HepG2 (cell line): ENCODE measurements around the gene MEF2B. TPM values are rescaled to one million over a fixed set of nuclear protein-coding genes. Genes with fewer than 3 reads are reported as not detected.
A peak's percentile ranks its signal among the peaks of the same experiment; 100 is the strongest.

Experiments
- AKAP8 ChIP-seq: sonication (generic); formaldehyde crosslinking; IDR thresholded peaks from 2 replicates; pipeline ENCODE4 v1.5.1; 2020; ENCODE audit warnings: mild to moderate bottlenecking, missing genetic modification reagents
- ATF4 ChIP-seq, 2 experiments: fragments of 450-650 bp in 1 of 2; sonication (generic) in 1 of 2; formaldehyde crosslinking; IDR thresholded peaks; 2 replicates each; pipeline versions ENCODE4 v1.5.0 to v1.8.0; 2020 to 2022; ENCODE audit warnings: mild to moderate bottlenecking in 1 of 2, missing genetic modification reagents in 1 of 2
- CCDC6 ChIP-seq: sonication (generic); formaldehyde crosslinking; IDR thresholded peaks from 2 replicates; pipeline ENCODE4 v1.8.1; 2022; ENCODE audit warnings: mild to moderate bottlenecking, missing genetic modification reagents, moderate library complexity
- DMTF1 ChIP-seq: sonication (generic); formaldehyde crosslinking; IDR thresholded peaks from 2 replicates; pipeline ENCODE4 v1.4.0; 2020; ENCODE audit warnings: mild to moderate bottlenecking, missing genetic modification reagents
- FOXO4 ChIP-seq: sonication (generic); formaldehyde crosslinking; conservative IDR thresholded peaks from 2 replicates; pipeline ENCODE4 v1.8.1; 2023; ENCODE audit warnings: missing genetic modification reagents
- MAFF ChIP-seq: IDR thresholded peaks from 2 replicates; pipeline ENCODE4 v1.6.1; 2011; ENCODE audit warnings: low read depth, low read length, improper control_type of control experiment
- MAFK ChIP-seq, 2 experiments: IDR thresholded peaks in 1 of 2; conservative IDR thresholded peaks in 1 of 2; 2 replicates each; pipeline ENCODE4 v1.6.1; 2011; ENCODE audit warnings: improper control_type of control experiment in 2 of 2, low read length in 2 of 2
- TBP ChIP-seq: sonication (generic); formaldehyde crosslinking; IDR thresholded peaks from 2 replicates; pipeline ENCODE4 v1.5.0; 2020; ENCODE audit warnings: missing genetic modification reagents
- TEF ChIP-seq: sonication (generic); formaldehyde crosslinking; IDR thresholded peaks from 2 replicates; pipeline ENCODE4 v1.5.0; 2020; ENCODE audit warnings: missing genetic modification reagents
- ZKSCAN5 ChIP-seq: sonication (generic); formaldehyde crosslinking; IDR thresholded peaks from 2 replicates; pipeline ENCODE4 v1.5.1; 2020; ENCODE audit warnings: mild to moderate bottlenecking, missing genetic modification reagents
- ZNF281 ChIP-seq: sonication (generic); formaldehyde crosslinking; IDR thresholded peaks from 2 replicates; pipeline ENCODE4 v1.4.0; 2020; ENCODE audit warnings: missing genetic modification reagents, borderline replicate concordance
- ZNF296 ChIP-seq: sonication (generic); formaldehyde crosslinking; conservative IDR thresholded peaks from 2 replicates; pipeline ENCODE4 v1.5.0; 2020; ENCODE audit warnings: mild to moderate bottlenecking, missing genetic modification reagents
- ZNF362 ChIP-seq: sonication (generic); formaldehyde crosslinking; IDR thresholded peaks from 2 replicates; pipeline ENCODE4 v1.4.0; 2020; ENCODE audit warnings: missing genetic modification reagents, mild to moderate bottlenecking, borderline replicate concordance
- ZNF549 ChIP-seq: sonication (generic); formaldehyde crosslinking; IDR thresholded peaks from 2 replicates; pipeline ENCODE4 v1.5.0; 2020; ENCODE audit warnings: missing genetic modification reagents
- polyA plus RNA-seq, 8 experiments: library from polyadenylated mRNA; depleted of rRNA in 3 of 8; stranded (reverse) in 7 of 8; unstranded in 1 of 8; fragments of >200 nt; fragmentation: Illumina TruSeq in 4 of 8; extraction: Trizol in 4 of 8; gene quantifications; 2 replicates each; pipeline versions ENCODE4 v1.2.1 to v1.2.3, GENCODE V29; 2011 to 2016; ENCODE audit warnings: low read depth in 4 of 8, missing spikeins in 1 of 8, mixed read lengths in 1 of 8; ENCODE audit not compliant: insufficient read depth in 1 of 8
- total RNA-seq, 5 experiments: library from RNA; depleted of rRNA; stranded (reverse); fragments of >200 nt; fragmentation: Illumina TruSeq; extraction: Trizol; gene quantifications; 2 replicates each; pipeline ENCODE4 v1.2.3, GENCODE V29; 2016; ENCODE audit warnings: low read depth in 1 of 5
- TF ChIP-seq, protein P1 (sequence below): IDR thresholded peaks from 2 replicates; pipeline ENCODE4 v1.6.1; 2012; ENCODE audit warnings: low read depth, low read length, improper control_type of control experiment

Gene MEF2B
- total and polyA plus RNA-seq, 2 of the 13 experiments (the other 11 are each of a cell fraction or from before 2014, with no cell fraction given), result 1.2 to 1.7 TPM

GRCh38 chr19:19192078-19192882, 22.2 kb upstream of the MEF2B start, which contains the start of the genes BORCS8 and RFXANK (continued):
- 0 out of 2 replicates have a peak, but pooled peaks have one; percentile 23 for TF ChIP-seq ZNF281
- no peak for TF ChIP-seq TBP (CRISPR knock-in tag)
- no peak for TF ChIP-seq FOXO4
- TF ChIP-seq TEF (CRISPR knock-in tag), result no peak
- TF ChIP-seq ZNF296 (CRISPR knock-in tag), result no peak
- no peak for TF ChIP-seq ZNF549 (CRISPR knock-in tag)
- TF ChIP-seq ZNF362 (CRISPR knock-in tag), result peak; percentile 65
- no peak for TF ChIP-seq ZKSCAN5 (CRISPR knock-in tag)
- TF ChIP-seq ATF4 (CRISPR knock-in tag; IDR thresholded peaks at IDR 0.05), result no peak
- TF ChIP-seq, protein P1, sequence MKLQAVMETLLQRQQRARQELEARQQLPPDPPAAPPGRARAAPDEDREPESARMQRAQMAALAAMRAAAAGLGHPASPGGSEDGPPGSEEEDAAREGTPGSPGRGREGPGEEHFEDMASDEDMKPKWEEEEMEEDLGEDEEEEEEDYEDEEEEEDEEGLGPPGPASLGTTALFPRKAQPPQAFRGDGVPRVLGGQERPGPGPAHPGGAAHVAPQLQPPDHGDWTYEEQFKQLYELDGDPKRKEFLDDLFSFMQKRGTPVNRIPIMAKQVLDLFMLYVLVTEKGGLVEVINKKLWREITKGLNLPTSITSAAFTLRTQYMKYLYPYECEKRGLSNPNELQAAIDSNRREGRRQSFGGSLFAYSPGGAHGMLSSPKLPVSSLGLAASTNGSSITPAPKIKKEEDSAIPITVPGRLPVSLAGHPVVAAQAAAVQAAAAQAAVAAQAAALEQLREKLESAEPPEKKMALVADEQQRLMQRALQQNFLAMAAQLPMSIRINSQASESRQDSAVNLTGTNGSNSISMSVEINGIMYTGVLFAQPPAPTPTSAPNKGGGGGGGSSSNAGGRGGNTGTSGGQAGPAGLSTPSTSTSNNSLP, result peak; percentile 24; the same call in 1 of the 2 replicates
- peak; percentile 58; the same call in 1 of the 2 replicates for TF ChIP-seq DMTF1
- TF ChIP-seq MAFK (conservative IDR thresholded peaks at IDR 0.05 in 1 of 2, IDR thresholded peaks at IDR 0.05 in 1 of 2; ENCODE audit: low read length in 2 of 2), result no peak
- TF ChIP-seq CCDC6 (CRISPR knock-in tag), result peak; percentile 78; the same call in 1 of the 2 replicates
- peak; percentile 63; the same call in 1 of the 2 replicates for TF ChIP-seq AKAP8 (CRISPR knock-in tag)
- TF ChIP-seq MAFF, result no peak
